Measurements from ENCODE around the gene EEF1AKMT3. TPM values are rescaled to one million over a fixed set of nuclear protein-coding genes. Genes with fewer than 3 reads are reported as not detected.

The EEF1AKMT3 gene
- polyA plus RNA-seq, 4 donors, result 0.22 to 7.1 (median 2.7) TPM

GRCh38 chr12:57807285-57807684, 34.9 kb downstream of the EEF1AKMT3 start:
- Histone ChIP-seq H3K36me3 (ENCODE audit: control insufficient read depth in 3 of 3, insufficient read depth in 2 of 3, low read depth in 1 of 3, low read length in 3 of 3) (peaks cover 4 to 60% (median 5%) of the 10 kb centered on the region in 3 donors), H3K9me3 (ENCODE audit: control insufficient read depth in 2 of 2, insufficient read depth in 1 of 2, low read depth in 1 of 2, low read length in 1 of 2) (no peaks in the 10 kb centered on the region), H3K4me1 (ENCODE audit: control insufficient read depth in 3 of 3, insufficient read depth in 2 of 3, low read depth in 1 of 3, low read length in 2 of 3) (no peaks in the 10 kb centered on the region), H3K27me3 (ENCODE audit: control insufficient read depth in 3 of 3, insufficient read depth in 3 of 3, low read length in 3 of 3) (no peaks in the 10 kb centered on the region), H3K4me3 (ENCODE audit: low read depth in 1 of 3, low read length in 3 of 3) (no peak overlapping the region), H3K27ac (ENCODE audit: low read depth in 1 of 3, low read length in 2 of 3) (no peak overlapping the region)
- FAIRE-seq, result no peak
- 88 to 92% (median 89%) methylated on average over 9 of the region's 9 CpGs for WGBS, 3 donors
- no peak for DNase-seq

- FAIRE-seq (no peak), DNase-seq (no peak)
- Histone ChIP-seq H3K27me3 (ENCODE audit: control insufficient read depth in 3 of 3, insufficient read depth in 3 of 3, low read length in 3 of 3) (no peaks in the 10 kb centered on the region), H3K9me3 (ENCODE audit: control insufficient read depth in 2 of 2, insufficient read depth in 1 of 2, low read depth in 1 of 2, low read length in 1 of 2) (no peaks in the 10 kb centered on the region), H3K4me1 (ENCODE audit: control insufficient read depth in 3 of 3, insufficient read depth in 2 of 3, low read depth in 1 of 3, low read length in 2 of 3) (no peaks in the 10 kb centered on the region), H3K27ac (ENCODE audit: low read depth in 1 of 3, low read length in 2 of 3) (no peak overlapping the region), H3K36me3 (ENCODE audit: control insufficient read depth in 3 of 3, insufficient read depth in 2 of 3, low read depth in 1 of 3, low read length in 3 of 3) (peaks cover 0 to 55% (median 4%) of the 10 kb centered on the region in 3 donors), H3K4me3 (ENCODE audit: low read depth in 1 of 3, low read length in 3 of 3) (no peak overlapping the region)
- 86 to 93% (median 90%) methylated on average over 5 of the region's 5 CpGs for WGBS, 3 donors
Measured at GRCh38 chr12:57808351-57808750, 35.9 kb downstream of the EEF1AKMT3 start.

GRCh38 chr12:57809425-57809824, 37.0 kb downstream of the EEF1AKMT3 start:
- H3K4me3 ChIP-seq (ENCODE audit: low read depth in 1 of 3, low read length in 3 of 3), result no peak overlapping the region
- no peaks in the 10 kb centered on the region for H3K4me1 ChIP-seq (ENCODE audit: control insufficient read depth in 3 of 3, insufficient read depth in 2 of 3, low read depth in 1 of 3, low read length in 2 of 3)
- no peaks in the 10 kb centered on the region for H3K27me3 ChIP-seq (ENCODE audit: control insufficient read depth in 3 of 3, insufficient read depth in 3 of 3, low read length in 3 of 3)
- FAIRE-seq, result no peak
- no peak overlapping the region for H3K27ac ChIP-seq (ENCODE audit: low read depth in 1 of 3, low read length in 2 of 3)
- H3K9me3 ChIP-seq (ENCODE audit: control insufficient read depth in 2 of 2, insufficient read depth in 1 of 2, low read depth in 1 of 2, low read length in 1 of 2), result no peaks in the 10 kb centered on the region
- WGBS, 3 donors, result 90 to 93% (median 91%) methylated on average over 3 of the region's 3 CpGs
- no peak for DNase-seq
- H3K36me3 ChIP-seq (ENCODE audit: control insufficient read depth in 3 of 3, insufficient read depth in 2 of 3, low read depth in 1 of 3, low read length in 3 of 3), result peaks cover 0 to 54% (median 4%) of the 10 kb centered on the region in 3 donors

GRCh38 chr12:57810450-57810849, 38.0 kb downstream of the EEF1AKMT3 start:
- Histone ChIP-seq H3K36me3 (ENCODE audit: control insufficient read depth in 3 of 3, insufficient read depth in 2 of 3, low read depth in 1 of 3, low read length in 3 of 3) (peaks cover 0 to 57% (median 4%) of the 10 kb centered on the region in 3 donors), H3K9me3 (ENCODE audit: control insufficient read depth in 2 of 2, insufficient read depth in 1 of 2, low read depth in 1 of 2, low read length in 1 of 2) (no peaks in the 10 kb centered on the region), H3K4me1 (ENCODE audit: control insufficient read depth in 3 of 3, insufficient read depth in 2 of 3, low read depth in 1 of 3, low read length in 2 of 3) (no peaks in the 10 kb centered on the region), H3K27ac (ENCODE audit: low read depth in 1 of 3, low read length in 2 of 3) (no peak overlapping the region), H3K27me3 (ENCODE audit: control insufficient read depth in 3 of 3, insufficient read depth in 3 of 3, low read length in 3 of 3) (no peaks in the 10 kb centered on the region), H3K4me3 (ENCODE audit: low read depth in 1 of 3, low read length in 3 of 3) (no peak overlapping the region)
- 93 to 94% (median 93%) methylated on average over 5 of the region's 5 CpGs for WGBS, 3 donors
- FAIRE-seq, result no peak
- DNase-seq, result peak in 1 of 2 donors; percentile 49

GRCh38 chr12:57811028-57811755, 38.8 kb downstream of the EEF1AKMT3 start:
- DNase-seq, result no peak
- 90 to 96% (median 95%) methylated on average over 10 of the region's 10 CpGs for WGBS, 3 donors
- no peak overlapping the region for H3K4me3 ChIP-seq (ENCODE audit: low read depth in 1 of 3, low read length in 3 of 3)
- H3K4me1 ChIP-seq (ENCODE audit: control insufficient read depth in 3 of 3, insufficient read depth in 2 of 3, low read depth in 1 of 3, low read length in 2 of 3), result no peaks in the 10 kb centered on the region
- H3K27ac ChIP-seq (ENCODE audit: low read depth in 1 of 3, low read length in 2 of 3), result no peak overlapping the region
- H3K36me3 ChIP-seq (ENCODE audit: control insufficient read depth in 3 of 3, insufficient read depth in 2 of 3, low read depth in 1 of 3, low read length in 3 of 3), result peaks cover 0 to 55% (median 4%) of the 10 kb centered on the region in 3 donors
- H3K27me3 ChIP-seq (ENCODE audit: control insufficient read depth in 3 of 3, insufficient read depth in 3 of 3, low read length in 3 of 3), result no peaks in the 10 kb centered on the region
- FAIRE-seq, result no peak
- H3K9me3 ChIP-seq (ENCODE audit: control insufficient read depth in 2 of 2, insufficient read depth in 1 of 2, low read depth in 1 of 2, low read length in 1 of 2), result no peaks in the 10 kb centered on the region

- H3K9me3 ChIP-seq (ENCODE audit: control insufficient read depth in 2 of 2, insufficient read depth in 1 of 2, low read depth in 1 of 2, low read length in 1 of 2), result no peaks in the 10 kb centered on the region
- H3K4me1 ChIP-seq (ENCODE audit: control insufficient read depth in 3 of 3, insufficient read depth in 2 of 3, low read depth in 1 of 3, low read length in 2 of 3), result peaks cover 0 to 10% (median 0%) of the 10 kb centered on the region in 3 donors
- 83 to 85% (median 83%) methylated on average over 14 of the region's 14 CpGs for WGBS, 3 donors
- peaks cover 0 to 38% (median under 1%) of the 10 kb centered on the region in 3 donors for H3K36me3 ChIP-seq (ENCODE audit: control insufficient read depth in 3 of 3, insufficient read depth in 2 of 3, low read depth in 1 of 3, low read length in 3 of 3)
- no peaks in the 10 kb centered on the region for H3K27me3 ChIP-seq (ENCODE audit: control insufficient read depth in 3 of 3, insufficient read depth in 3 of 3, low read length in 3 of 3)
- no peak overlapping the region for H3K27ac ChIP-seq (ENCODE audit: low read depth in 1 of 3, low read length in 2 of 3)
- FAIRE-seq (no peak), DNase-seq (no peak)
- no peak overlapping the region for H3K4me3 ChIP-seq (ENCODE audit: low read depth in 1 of 3, low read length in 3 of 3)
Measured at GRCh38 chr12:57813111-57813970, 40.9 kb downstream of the EEF1AKMT3 start.

- Histone ChIP-seq H3K4me1 (ENCODE audit: control insufficient read depth in 3 of 3, insufficient read depth in 2 of 3, low read depth in 1 of 3, low read length in 2 of 3) (peaks cover 0 to 10% (median 0%) of the 10 kb centered on the region in 3 donors), H3K27me3 (ENCODE audit: control insufficient read depth in 3 of 3, insufficient read depth in 3 of 3, low read length in 3 of 3) (no peaks in the 10 kb centered on the region), H3K36me3 (ENCODE audit: control insufficient read depth in 3 of 3, insufficient read depth in 2 of 3, low read depth in 1 of 3, low read length in 3 of 3) (peaks cover 0 to 39% (median 0%) of the 10 kb centered on the region in 3 donors), H3K4me3 (ENCODE audit: low read depth in 1 of 3, low read length in 3 of 3) (no peak overlapping the region), H3K27ac (ENCODE audit: low read depth in 1 of 3, low read length in 2 of 3) (no peak overlapping the region), H3K9me3 (ENCODE audit: control insufficient read depth in 2 of 2, insufficient read depth in 1 of 2, low read depth in 1 of 2, low read length in 1 of 2) (no peaks in the 10 kb centered on the region)
- DNase-seq (no peak), FAIRE-seq (no peak)
- WGBS, 3 donors, result 78 to 83% (median 78%) methylated on average over 16 to 17 of the region's 17 CpGs
Measured at GRCh38 chr12:57813971-57814772, 41.8 kb downstream of the EEF1AKMT3 start.

Data from small intestine (tissue), 7 donors.